GM13976 (cell line): ENCODE measurements around the gene VCAN.

Experiments used
- DNase-seq: peaks from one replicate; pipeline ENCODE4 v3.0.0; 2012; ENCODE audit warnings: low spot score
- CTCF ChIP-seq: IDR thresholded peaks from 2 replicates; pipeline ENCODE4 v1.5.1; 2012; ENCODE audit warnings: borderline replicate concordance, mild to moderate bottlenecking; ENCODE audit not compliant: insufficient read depth; ENCODE audit errors: extremely low read depth, missing control alignments, control extremely low read depth
- in situ Hi-C: fragments of 300-500 bp; cut with MboI; formaldehyde crosslinking; loops from one replicate; pipeline ENCODE4 v1.12.0; 2022; ENCODE audit warnings: low sequenced_read_pairs, mixed read lengths, inconsistent platforms; ENCODE audit not compliant: unreplicated experiment

VCAN gene

GRCh38 chr5:83542839-83543238, 71.3 kb downstream of the VCAN start:
- in situ Hi-C loops: no loop called here
- TF ChIP-seq CTCF: no peak

GRCh38 chr5:83543898-83544297, 72.4 kb downstream of the VCAN start:
- no peak for DNase-seq
- in situ Hi-C loops: no loop called here

More at GRCh38 chr5:83542839-83543238, 71.3 kb downstream of the VCAN start:
- no peak for DNase-seq

GRCh38 chr5:83547161-83547560, 75.6 kb downstream of the VCAN start:
- no peak for TF ChIP-seq CTCF
- in situ Hi-C loops: no loop called here
- DNase-seq: no peak

More at GRCh38 chr5:83543898-83544297, 72.4 kb downstream of the VCAN start:
- no peak for TF ChIP-seq CTCF

- no peak for TF ChIP-seq CTCF
- in situ Hi-C loops: no loop called here
- DNase-seq: no peak
Observed at GRCh38 chr5:83547889-83548288, 76.3 kb downstream of the VCAN start.

GRCh38 chr5:83548581-83548980, 77.0 kb downstream of the VCAN start:
- in situ Hi-C loops: no loop called here
- no peak for DNase-seq

GRCh38 chr5:83549076-83549475, 77.5 kb downstream of the VCAN start:
- TF ChIP-seq CTCF: no peak
- in situ Hi-C loops: no loop called here
- no peak for DNase-seq

More at GRCh38 chr5:83548581-83548980, 77.0 kb downstream of the VCAN start:
- TF ChIP-seq CTCF: no peak

- TF ChIP-seq CTCF: no peak
- DNase-seq: no peak
- in situ Hi-C loops: loop anchor here (10.0 kb wide), 1 partner anchor 905 kb away; no protein-coding TSS in a partner anchor
Observed at GRCh38 chr5:83549674-83550073, 78.1 kb downstream of the VCAN start.
